Loucy (cell line): Measurements from ENCODE around the gene PTGES2.
A peak's percentile ranks its signal among the peaks of the same experiment; 100 is the strongest.

ENCODE experiments used
- H2AFZ ChIP-seq: fragments of 200-600 bp; sonication (generic); 2 replicates; pipeline ENCODE4 v1.6.0; 2016; ENCODE audit warnings: antibody characterized with exemption, mild to moderate bottlenecking, low read length, moderate library complexity
- H3F3A ChIP-seq: fragments of 200-600 bp; 2 replicates; pipeline ENCODE4 v1.6.0; 2016; ENCODE audit warnings: antibody characterized with exemption, low read depth, mild to moderate bottlenecking
- H3K27me3 ChIP-seq: fragments of 200-600 bp; sonication (generic); 2 replicates; pipeline ENCODE4 v1.6.1; 2014; ENCODE audit warnings: low read length, mild to moderate bottlenecking; ENCODE audit not compliant: insufficient read depth, poor library complexity, severe bottlenecking
- H3K36me3 ChIP-seq: fragments of 200-600 bp; sonication (generic); 2 replicates; pipeline ENCODE4 v1.6.1; 2016; ENCODE audit warnings: low read length; ENCODE audit not compliant: insufficient read depth
- H3K4me1 ChIP-seq: fragments of 200-600 bp; sonication (generic); 2 replicates; pipeline ENCODE4 v1.5.1; 2014; ENCODE audit warnings: low read length, mild to moderate bottlenecking; ENCODE audit not compliant: insufficient read depth, poor library complexity, severe bottlenecking
- H3K4me2 ChIP-seq: fragments of 200-600 bp; sonication (generic); 2 replicates; pipeline ENCODE4 v1.6.0; 2014; ENCODE audit warnings: antibody characterized with exemption, low read length, low read depth, mild to moderate bottlenecking; ENCODE audit not compliant: poor library complexity, severe bottlenecking
- H3K4me3 ChIP-seq: fragments of 200-600 bp; sonication (generic); 2 replicates; pipeline ENCODE4 v1.5.1; 2014; ENCODE audit warnings: low read length, mild to moderate bottlenecking, mixed read lengths; ENCODE audit not compliant: poor library complexity, severe bottlenecking
- H3K79me2 ChIP-seq: fragments of 200-600 bp; sonication (generic); 2 replicates; pipeline ENCODE4 v1.6.1; 2014; ENCODE audit warnings: low read length; ENCODE audit not compliant: insufficient read depth
- H3K9ac ChIP-seq: fragments of 200-600 bp; sonication (generic); 2 replicates; pipeline ENCODE4 v1.6.0; 2014; ENCODE audit warnings: mild to moderate bottlenecking, low read depth, low read length, moderate library complexity; ENCODE audit not compliant: poor library complexity, severe bottlenecking
- H3K9me2 ChIP-seq: fragments of 200-600 bp; sonication (generic); replicated peaks from 2 replicates; pipeline ENCODE4 v1.6.1; 2016; ENCODE audit warnings: low read depth, low read length, mixed read lengths
- H3K9me3 ChIP-seq: fragments of 200-600 bp; sonication (generic); 2 replicates; pipeline ENCODE4 v1.6.1; 2014; ENCODE audit warnings: mild to moderate bottlenecking, antibody characterized with exemption, low read length, low read depth; ENCODE audit not compliant: insufficient read depth
- H4K20me1 ChIP-seq: fragments of 200-600 bp; sonication (generic); 2 replicates; pipeline ENCODE4 v1.6.0; 2014; ENCODE audit warnings: antibody characterized with exemption, low read length, mild to moderate bottlenecking; ENCODE audit not compliant: insufficient read depth, poor library complexity, severe bottlenecking
- EZH2phosphoT487 ChIP-seq: fragments of 200-600 bp; IDR thresholded peaks from 2 replicates; pipeline ENCODE4 v1.6.1; 2018; ENCODE audit warnings: antibody characterized with exemption, mild to moderate bottlenecking, moderate library complexity, borderline replicate concordance
- TF ChIP-seq, protein P1 (sequence below): fragments of 200-600 bp; sonication (generic); conservative IDR thresholded peaks from 2 replicates; pipeline ENCODE4 v1.5.1; 2014; ENCODE audit warnings: mild to moderate bottlenecking, antibody characterized with exemption, low read length

The PTGES2 gene

DNA sequence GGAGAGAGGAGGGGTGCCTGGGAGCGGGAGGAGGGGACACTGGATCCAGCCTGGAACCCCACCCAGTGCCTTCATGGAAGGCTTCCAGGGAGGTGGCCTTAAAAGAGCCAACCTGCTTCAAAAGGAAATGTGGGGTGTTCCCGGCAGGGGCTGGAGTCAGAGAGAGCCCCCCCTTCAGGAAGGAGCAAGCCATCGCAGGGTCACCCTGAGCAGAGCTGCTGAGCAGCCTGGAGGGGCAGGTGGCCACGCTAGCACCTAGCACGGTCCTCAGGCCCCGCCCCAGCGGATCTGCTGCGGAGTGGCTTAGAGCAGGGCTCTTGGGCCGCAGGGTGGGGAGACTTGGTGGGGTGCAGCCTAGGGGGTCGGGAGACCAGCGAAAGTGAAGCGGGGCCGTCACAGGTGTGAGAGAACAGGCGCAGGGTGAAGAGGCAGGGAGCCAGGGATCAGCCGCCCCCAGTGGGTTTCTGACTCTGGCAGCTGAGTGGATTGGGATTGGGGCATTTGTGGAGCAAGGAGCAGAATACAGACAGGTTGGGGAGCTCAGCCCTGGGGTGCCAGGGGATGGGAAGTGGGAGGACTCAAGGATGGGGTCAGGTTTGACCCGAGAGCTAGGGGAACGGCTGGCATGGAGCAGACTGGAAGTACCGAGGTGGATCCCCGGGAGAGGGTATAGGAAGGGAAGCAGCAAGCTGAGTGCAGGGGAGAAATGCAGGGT is 23.2 kb upstream of the PTGES2 start:
- Histone ChIP-seq H2AFZ (peak overlapping the region; percentile 58), H3K27me3 (no peaks in the 10 kb centered on the region), H3K36me3 (no peaks in the 10 kb centered on the region), H3K9me2 (no peaks in the 10 kb centered on the region), H3K79me2 (no peaks in the 10 kb centered on the region), H3K4me1 (peaks cover 5% of the 10 kb centered on the region), H3K9ac (no peak overlapping the region), H3F3A (no peaks in the 10 kb centered on the region), H4K20me1 (no peaks in the 10 kb centered on the region), H3K9me3 (no peaks in the 10 kb centered on the region), H3K4me3 (no peak overlapping the region), H3K4me2 (no peak overlapping the region)
- TF ChIP-seq EZH2phosphoT487, result no peak
- TF ChIP-seq, protein P1, sequence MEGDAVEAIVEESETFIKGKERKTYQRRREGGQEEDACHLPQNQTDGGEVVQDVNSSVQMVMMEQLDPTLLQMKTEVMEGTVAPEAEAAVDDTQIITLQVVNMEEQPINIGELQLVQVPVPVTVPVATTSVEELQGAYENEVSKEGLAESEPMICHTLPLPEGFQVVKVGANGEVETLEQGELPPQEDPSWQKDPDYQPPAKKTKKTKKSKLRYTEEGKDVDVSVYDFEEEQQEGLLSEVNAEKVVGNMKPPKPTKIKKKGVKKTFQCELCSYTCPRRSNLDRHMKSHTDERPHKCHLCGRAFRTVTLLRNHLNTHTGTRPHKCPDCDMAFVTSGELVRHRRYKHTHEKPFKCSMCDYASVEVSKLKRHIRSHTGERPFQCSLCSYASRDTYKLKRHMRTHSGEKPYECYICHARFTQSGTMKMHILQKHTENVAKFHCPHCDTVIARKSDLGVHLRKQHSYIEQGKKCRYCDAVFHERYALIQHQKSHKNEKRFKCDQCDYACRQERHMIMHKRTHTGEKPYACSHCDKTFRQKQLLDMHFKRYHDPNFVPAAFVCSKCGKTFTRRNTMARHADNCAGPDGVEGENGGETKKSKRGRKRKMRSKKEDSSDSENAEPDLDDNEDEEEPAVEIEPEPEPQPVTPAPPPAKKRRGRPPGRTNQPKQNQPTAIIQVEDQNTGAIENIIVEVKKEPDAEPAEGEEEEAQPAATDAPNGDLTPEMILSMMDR, result peak; percentile 65

DNA sequence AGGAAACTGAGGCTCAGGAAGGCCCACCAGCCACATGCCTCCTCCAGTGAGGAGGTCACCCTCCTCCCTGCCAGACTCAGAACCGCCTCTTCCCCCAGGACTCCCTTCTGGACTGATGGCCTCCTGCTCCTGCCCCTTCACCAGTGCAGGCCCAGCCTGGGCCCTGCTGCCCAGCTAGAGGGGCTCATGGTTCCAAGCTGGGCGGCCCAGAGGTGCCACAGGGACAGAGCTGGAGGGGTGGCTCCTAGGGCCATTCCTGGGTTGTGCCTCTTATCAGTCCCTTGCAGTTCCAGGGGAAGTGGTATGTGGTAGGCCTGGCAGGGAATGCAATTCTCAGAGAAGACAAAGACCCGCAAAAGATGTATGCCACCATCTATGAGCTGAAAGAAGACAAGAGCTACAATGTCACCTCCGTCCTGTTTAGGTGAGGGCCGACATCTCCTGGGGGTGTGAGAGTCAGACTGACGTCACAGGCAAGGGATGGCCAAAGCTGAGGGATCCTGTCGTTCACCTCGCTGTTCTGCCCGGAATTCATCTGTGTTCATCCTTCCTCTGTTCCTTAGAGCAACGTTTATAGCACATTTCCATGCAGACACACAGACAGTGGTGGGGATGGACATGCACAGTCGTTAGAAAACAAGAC is 22.5 kb upstream of the PTGES2 start:
- H2AFZ ChIP-seq, result peak overlapping the region; percentile 58
- no peaks in the 10 kb centered on the region for H3K27me3 ChIP-seq
- H4K20me1 ChIP-seq, result no peaks in the 10 kb centered on the region
- H3K9ac ChIP-seq, result no peak overlapping the region
- H3F3A ChIP-seq, result no peaks in the 10 kb centered on the region
- no peak for TF ChIP-seq EZH2phosphoT487
- TF ChIP-seq, protein P1, result no peak
- no peaks in the 10 kb centered on the region for H3K79me2 ChIP-seq
- H3K36me3 ChIP-seq, result no peaks in the 10 kb centered on the region
- H3K4me3 ChIP-seq, result no peak overlapping the region
- H3K4me1 ChIP-seq, result peaks cover 5% of the 10 kb centered on the region
- H3K4me2 ChIP-seq, result no peak overlapping the region
- H3K9me3 ChIP-seq, result no peaks in the 10 kb centered on the region
- H3K9me2 ChIP-seq, result no peaks in the 10 kb centered on the region

DNA sequence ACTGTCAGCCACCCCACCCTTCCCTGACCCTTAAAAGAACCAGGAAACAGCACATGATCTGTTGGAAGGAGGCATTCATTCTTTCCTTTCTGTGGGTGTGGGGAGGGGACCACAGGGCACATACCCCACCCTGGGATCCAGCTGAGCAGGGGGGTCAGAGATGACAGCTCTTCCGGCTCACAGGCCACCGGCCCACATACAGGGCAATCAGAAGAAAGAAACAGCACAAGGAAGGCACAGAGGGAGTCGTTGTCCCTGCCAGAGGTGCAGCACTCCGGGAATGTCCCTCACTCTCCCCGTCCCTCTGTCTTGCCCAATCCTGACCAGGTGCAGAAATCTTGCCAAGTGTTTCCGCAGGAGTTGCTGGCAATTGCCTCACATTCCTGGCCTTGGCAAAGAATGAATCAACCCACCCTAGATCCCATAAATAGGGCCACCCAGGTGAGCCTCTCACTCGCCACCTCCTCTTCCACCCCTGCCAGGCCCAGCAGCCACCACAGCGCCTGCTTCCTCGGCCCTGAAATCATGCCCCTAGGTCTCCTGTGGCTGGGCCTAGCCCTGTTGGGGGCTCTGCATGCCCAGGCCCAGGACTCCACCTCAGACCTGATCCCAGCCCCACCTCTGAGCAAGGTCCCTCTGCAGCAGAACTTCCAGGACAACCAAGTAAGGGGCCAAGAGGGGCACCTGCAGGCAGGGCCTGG is 21.6 kb upstream of the PTGES2 start, which contains the start of gene LCN2:
LCN2 (plus strand) TSS at position 453 of the 701 bp plus-strand sequence; CDS start at position 526, 73 bp downstream.
- Histone ChIP-seq H4K20me1 (no peaks in the 10 kb centered on the region), H3K4me3 (no peak within 1 kb of the TSS), H3K36me3 (no peaks in the 10 kb centered on the region), H3K9ac (no peak within 1 kb of the TSS), H3K9me3 (no peaks in the 10 kb centered on the region), H3K4me2 (no peak within 1 kb of the TSS), H2AFZ (peak within 1 kb of the TSS; percentile 58), H3K27me3 (no peaks in the 10 kb centered on the region), H3K4me1 (peaks cover 5% of the 10 kb centered on the region), H3K9me2 (no peaks in the 10 kb centered on the region), H3K79me2 (no peaks in the 10 kb centered on the region), H3F3A (no peaks in the 10 kb centered on the region)
- TF ChIP-seq, protein P1, result no peak
- no peak for TF ChIP-seq EZH2phosphoT487
